ENCODE results near the gene ZNF136.

Gene ZNF136

DNA sequence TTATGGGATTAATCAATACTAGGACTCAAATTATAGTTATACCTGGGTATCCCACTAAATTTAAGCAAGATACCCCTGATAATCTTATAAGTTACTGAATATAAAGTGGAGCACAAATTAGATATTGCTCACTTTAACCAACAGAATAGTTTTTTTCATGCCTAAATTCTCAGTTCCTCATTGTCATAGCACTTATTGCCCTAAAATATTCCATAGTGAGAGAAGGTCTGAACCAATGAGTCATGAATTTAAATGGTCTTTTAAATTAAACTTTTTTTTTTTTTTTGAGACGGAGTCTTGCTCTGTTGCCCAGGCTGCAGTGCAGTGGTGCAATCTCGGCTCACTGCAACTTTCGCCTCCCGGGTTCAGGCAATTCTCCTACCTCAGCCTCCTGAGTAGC is 42.4 kb downstream of the ZNF136 start:
- H3K4me3 ChIP-seq (ENCODE audit: low read length) = no peak overlapping the region
- no peaks in the 10 kb centered on the region for H3K27me3 ChIP-seq (ENCODE audit: insufficient read depth, low read length)
- H3K36me3 ChIP-seq (ENCODE audit: insufficient read depth, low read length) = no peaks in the 10 kb centered on the region
- H3K4me1 ChIP-seq (ENCODE audit: insufficient read depth, low read length) = no peaks in the 10 kb centered on the region
- no peak overlapping the region for H2AFZ ChIP-seq (ENCODE audit: low read depth, low read length)
- peaks cover 27% of the 10 kb centered on the region for H3K9me3 ChIP-seq (ENCODE audit: low read length)

DNA sequence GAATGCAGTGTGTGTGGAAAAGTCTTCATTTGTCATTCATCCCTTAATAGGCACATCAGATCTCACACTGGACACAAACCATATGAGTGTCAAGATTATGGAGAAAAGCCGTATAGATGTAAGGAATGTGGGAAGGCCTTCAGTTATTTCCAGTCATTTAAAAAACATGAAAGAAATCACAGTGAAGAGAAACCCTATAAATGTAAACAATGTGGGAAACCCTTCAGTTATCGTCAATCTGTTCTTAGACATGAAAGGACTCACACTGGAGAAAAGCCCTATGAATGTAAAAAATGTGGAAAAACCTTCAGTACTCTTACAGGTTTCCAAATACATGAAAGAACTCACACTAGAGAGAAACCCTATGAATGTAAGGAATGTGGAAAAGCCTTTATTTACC is 45.3 kb downstream of the ZNF136 start:
- H3K9me3 ChIP-seq (ENCODE audit: low read length) = peaks cover 26% of the 10 kb centered on the region
- no peaks in the 10 kb centered on the region for H3K4me1 ChIP-seq (ENCODE audit: insufficient read depth, low read length)
- H3K27me3 ChIP-seq (ENCODE audit: insufficient read depth, low read length) = no peaks in the 10 kb centered on the region
- no peak overlapping the region for H2AFZ ChIP-seq (ENCODE audit: low read depth, low read length)
- no peak overlapping the region for H3K4me3 ChIP-seq (ENCODE audit: low read length)
- no peaks in the 10 kb centered on the region for H3K36me3 ChIP-seq (ENCODE audit: insufficient read depth, low read length)

DNA sequence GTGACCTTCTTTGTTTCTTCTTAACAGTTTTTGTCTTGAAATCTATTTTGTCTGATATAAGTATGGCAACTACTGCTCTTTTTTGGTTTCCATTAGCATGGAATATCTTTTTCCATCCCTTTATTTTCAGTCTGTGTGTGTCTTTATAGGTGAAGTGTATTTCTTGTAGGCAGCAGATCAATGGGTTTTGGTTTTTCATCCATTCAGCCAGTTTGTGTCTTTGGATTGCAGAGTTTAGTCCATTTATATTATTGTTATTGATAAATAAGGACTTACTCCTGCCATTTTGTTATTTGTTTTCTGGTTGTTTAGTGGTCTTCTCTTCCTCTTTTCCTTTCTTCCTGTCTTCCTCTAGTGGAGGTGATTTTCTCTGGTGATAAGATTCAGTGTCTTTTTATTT is 54.4 kb downstream of the ZNF136 start:
- peaks cover 25% of the 10 kb centered on the region for H3K9me3 ChIP-seq (ENCODE audit: low read length)
- H3K4me3 ChIP-seq (ENCODE audit: low read length) = no peak overlapping the region

DNA sequence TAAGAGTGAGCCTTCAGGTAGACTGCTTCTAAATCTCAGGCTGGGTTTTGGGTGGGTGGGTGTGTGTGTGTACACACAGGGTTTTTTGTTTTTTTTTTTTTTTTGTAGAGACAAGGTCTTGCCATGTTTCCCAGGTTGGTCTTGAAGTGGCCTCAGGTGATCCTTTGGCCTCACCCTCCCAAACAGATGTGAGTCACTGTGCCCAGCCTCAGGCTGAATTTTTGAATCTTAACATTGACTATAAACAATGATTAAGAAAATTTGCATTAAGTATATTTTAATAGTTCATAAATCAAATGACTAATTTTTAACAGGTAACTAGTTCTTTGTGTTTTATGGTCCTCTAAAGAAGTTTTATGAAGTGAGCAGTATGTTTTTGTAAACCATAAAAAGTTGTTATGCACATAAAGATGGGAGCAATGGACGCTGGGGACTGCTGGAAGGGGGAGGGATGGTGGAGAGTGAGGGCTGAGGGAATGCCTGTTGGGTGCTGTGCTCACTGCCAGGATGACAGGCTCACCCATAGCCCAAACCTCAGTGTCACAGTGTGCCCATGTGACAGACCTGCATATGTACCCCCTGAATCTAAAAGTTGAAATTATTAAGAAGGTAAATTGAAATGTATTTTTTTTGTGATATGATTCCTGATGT is 60.2 kb downstream of the ZNF136 start:
- H3K4me3 ChIP-seq (ENCODE audit: low read length) = no peak overlapping the region

More for the DNA sequence above, 54.4 kb downstream of the ZNF136 start:
- Histone ChIP-seq H2AFZ (ENCODE audit: low read depth, low read length) (no peak overlapping the region), H3K4me1 (ENCODE audit: insufficient read depth, low read length) (no peaks in the 10 kb centered on the region), H3K36me3 (ENCODE audit: insufficient read depth, low read length) (no peaks in the 10 kb centered on the region), H3K27me3 (ENCODE audit: insufficient read depth, low read length) (no peaks in the 10 kb centered on the region)

DNA sequence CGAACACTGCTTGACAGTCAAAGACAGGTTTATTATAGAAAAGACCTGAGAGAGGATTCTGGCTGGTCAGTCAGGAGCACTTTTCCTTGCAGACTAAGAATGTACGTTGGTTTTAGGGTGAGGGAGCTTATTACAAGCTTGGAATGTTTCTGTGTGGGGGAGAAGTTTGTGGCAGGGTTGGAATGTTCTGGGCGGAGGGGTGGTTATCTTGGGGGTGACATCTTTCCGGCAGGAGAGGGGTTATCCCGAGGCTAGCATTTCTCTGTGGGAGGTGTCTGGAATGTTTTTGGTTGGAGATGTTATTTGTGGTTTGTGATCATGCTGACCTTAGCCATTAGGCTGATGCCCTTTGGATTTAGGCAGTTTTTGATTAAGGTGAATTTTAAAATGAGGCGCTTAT is 61.8 kb downstream of the ZNF136 start:
- no peaks in the 10 kb centered on the region for H3K36me3 ChIP-seq (ENCODE audit: insufficient read depth, low read length)
- H3K4me3 ChIP-seq (ENCODE audit: low read length) = no peak overlapping the region
- H3K9me3 ChIP-seq (ENCODE audit: low read length) = peaks cover 26% of the 10 kb centered on the region
- no peak overlapping the region for H2AFZ ChIP-seq (ENCODE audit: low read depth, low read length)
- H3K4me1 ChIP-seq (ENCODE audit: insufficient read depth, low read length) = no peaks in the 10 kb centered on the region
- H3K27me3 ChIP-seq (ENCODE audit: insufficient read depth, low read length) = no peaks in the 10 kb centered on the region

More for the DNA sequence above, 60.2 kb downstream of the ZNF136 start:
- Histone ChIP-seq H3K9me3 (ENCODE audit: low read length) (peaks cover 29% of the 10 kb centered on the region), H3K27me3 (ENCODE audit: insufficient read depth, low read length) (no peaks in the 10 kb centered on the region), H3K36me3 (ENCODE audit: insufficient read depth, low read length) (no peaks in the 10 kb centered on the region), H2AFZ (ENCODE audit: low read depth, low read length) (no peak overlapping the region), H3K4me1 (ENCODE audit: insufficient read depth, low read length) (no peaks in the 10 kb centered on the region)

DNA sequence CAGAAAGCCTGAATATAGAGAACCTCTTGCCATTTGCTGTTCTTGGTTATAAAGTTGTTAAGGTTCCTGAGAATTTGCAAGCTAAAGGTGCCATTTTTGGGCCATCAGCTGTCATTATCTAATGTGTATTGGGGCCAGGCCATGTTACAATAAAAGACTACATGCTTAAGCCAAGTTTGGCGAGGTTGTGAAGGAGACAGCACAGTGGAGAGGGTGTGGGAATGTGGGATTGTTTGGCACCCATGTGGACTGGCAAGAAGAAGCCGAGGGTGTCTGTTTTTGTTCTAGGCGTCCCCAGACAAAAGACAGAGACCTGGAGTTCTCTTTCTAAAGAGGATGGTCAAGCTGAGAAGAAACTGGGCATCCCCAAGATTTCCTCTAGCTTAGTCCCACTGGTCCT is 67.1 kb downstream of the ZNF136 start:
- Histone ChIP-seq H3K4me3 (ENCODE audit: low read length) (no peak overlapping the region), H3K9me3 (ENCODE audit: low read length) (peaks cover 32% of the 10 kb centered on the region), H3K27me3 (ENCODE audit: insufficient read depth, low read length) (no peaks in the 10 kb centered on the region), H3K4me1 (ENCODE audit: insufficient read depth, low read length) (no peaks in the 10 kb centered on the region), H2AFZ (ENCODE audit: low read depth, low read length) (no peak overlapping the region), H3K36me3 (ENCODE audit: insufficient read depth, low read length) (peaks cover 4% of the 10 kb centered on the region)

DNA sequence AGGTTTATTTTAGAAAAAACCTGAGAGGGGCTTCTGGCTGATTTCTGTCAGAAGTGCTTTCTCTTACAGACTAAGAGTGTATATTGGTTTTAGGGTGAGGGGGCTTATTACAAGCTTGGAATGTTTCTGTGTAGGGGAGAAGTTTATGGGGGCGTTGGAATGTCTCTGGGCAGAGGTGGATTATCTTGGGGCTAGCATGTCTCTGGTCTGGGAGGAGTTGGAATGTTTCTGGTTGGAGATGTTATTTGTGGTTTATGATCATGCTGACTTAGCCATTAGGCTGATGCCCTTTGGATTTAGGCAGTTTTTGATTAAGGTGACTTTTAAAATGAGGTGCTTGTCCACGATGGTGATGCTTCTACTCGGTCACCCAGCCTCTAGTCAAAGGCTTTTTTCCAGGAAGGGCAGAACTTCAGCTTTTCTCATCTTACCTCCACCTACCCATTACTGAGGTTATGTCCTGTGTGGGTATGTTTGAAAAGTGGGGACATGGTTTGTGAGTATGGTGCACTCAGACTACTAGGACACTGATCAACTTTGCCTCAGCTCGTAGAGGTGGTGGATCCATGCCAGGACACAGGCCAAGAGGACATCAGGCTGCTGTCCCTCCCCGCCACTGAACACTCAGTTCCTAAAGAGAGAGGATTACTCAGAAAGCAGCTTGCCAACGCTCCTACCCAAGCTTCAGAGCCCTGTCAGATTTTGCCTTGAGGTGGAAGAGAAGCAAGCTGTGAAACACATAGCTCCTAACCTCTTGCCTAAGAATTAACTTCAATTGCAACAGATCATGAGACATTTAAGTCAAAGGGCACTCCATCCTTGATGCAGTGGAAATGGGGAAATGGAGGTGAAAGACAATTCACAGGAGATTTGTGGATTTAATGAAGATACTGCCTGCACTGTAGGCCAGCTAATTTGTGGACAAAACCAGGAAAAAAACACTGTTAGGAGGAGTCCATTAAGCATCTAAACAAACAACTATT is 68.1 kb downstream of the ZNF136 start:
- Histone ChIP-seq H3K4me1 (ENCODE audit: insufficient read depth, low read length) (no peaks in the 10 kb centered on the region), H3K4me3 (ENCODE audit: low read length) (no peak overlapping the region), H3K36me3 (ENCODE audit: insufficient read depth, low read length) (peaks cover 4% of the 10 kb centered on the region), H3K9me3 (ENCODE audit: low read length) (peaks cover 30% of the 10 kb centered on the region), H3K27me3 (ENCODE audit: insufficient read depth, low read length) (no peaks in the 10 kb centered on the region), H2AFZ (ENCODE audit: low read depth, low read length) (no peak overlapping the region)

DNA sequence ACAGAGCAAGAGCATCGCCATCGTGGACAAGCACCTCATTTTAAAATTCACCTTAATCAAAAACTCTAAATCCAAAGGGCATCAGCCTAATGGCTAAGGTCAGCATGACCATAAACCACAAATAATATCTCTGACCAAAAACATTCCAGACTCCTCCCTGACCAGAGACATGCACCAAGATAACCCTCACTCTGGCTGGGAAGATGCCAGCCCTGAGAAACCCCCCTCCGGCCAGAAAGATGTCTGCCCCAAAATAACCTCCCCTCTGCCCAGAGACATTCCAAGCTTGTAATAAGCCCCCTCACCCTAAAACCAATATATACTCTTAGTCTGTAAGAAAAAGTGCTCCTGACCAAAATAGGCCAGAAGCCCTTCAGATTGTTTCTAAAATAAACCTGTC is 70.1 kb downstream of the ZNF136 start:
- Histone ChIP-seq H3K4me1 (ENCODE audit: insufficient read depth, low read length) (no peaks in the 10 kb centered on the region), H3K27me3 (ENCODE audit: insufficient read depth, low read length) (no peaks in the 10 kb centered on the region), H3K9me3 (ENCODE audit: low read length) (peaks cover 35% of the 10 kb centered on the region), H3K36me3 (ENCODE audit: insufficient read depth, low read length) (peaks cover 10% of the 10 kb centered on the region), H2AFZ (ENCODE audit: low read depth, low read length) (no peak overlapping the region), H3K4me3 (ENCODE audit: low read length) (no peak overlapping the region)

DNA sequence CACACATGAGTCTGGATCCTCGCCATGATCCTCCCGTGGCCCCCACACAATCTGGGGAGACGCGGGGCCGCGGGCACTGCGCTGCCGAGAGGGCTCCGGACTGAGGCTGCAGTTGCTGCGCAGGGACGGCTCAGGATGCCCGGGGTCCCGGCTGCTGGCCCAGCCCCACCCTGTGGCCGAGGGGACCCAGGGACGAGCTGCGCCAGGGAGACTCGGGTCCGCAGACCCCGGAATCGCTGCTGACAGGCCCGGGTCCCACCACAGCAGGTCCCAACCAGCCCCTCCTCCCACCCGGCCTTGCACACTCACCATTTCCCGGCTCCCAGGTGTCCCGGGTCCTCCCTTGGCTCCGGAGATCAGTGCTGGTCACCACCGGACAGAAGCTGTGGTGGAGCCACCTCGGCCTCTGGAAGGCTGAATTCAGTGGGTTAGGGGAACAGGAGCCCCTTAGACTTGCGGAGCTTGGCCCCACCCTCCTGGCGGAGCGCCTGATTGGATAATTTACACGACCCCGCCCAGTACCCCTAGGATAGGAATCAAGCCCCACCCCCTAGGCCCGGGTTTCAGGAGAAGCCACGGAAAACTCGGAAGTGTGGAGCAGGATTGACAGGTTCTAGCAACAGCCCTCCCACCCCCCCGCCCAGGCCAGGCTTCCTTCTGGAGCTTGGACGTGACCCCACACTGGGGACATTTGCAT is 74.4 kb downstream of the ZNF136 start:
- Histone ChIP-seq H2AFZ (ENCODE audit: low read depth, low read length) (no peak overlapping the region), H3K36me3 (ENCODE audit: insufficient read depth, low read length) (peaks cover 6% of the 10 kb centered on the region), H3K27me3 (ENCODE audit: insufficient read depth, low read length) (no peaks in the 10 kb centered on the region), H3K4me3 (ENCODE audit: low read length) (no peak overlapping the region), H3K4me1 (ENCODE audit: insufficient read depth, low read length) (no peaks in the 10 kb centered on the region), H3K9me3 (ENCODE audit: low read length) (peaks cover 23% of the 10 kb centered on the region)

Data from neuron (in vitro differentiated cells).